ENCODE data around the gene C2orf69.

Gene C2orf69, protein sequence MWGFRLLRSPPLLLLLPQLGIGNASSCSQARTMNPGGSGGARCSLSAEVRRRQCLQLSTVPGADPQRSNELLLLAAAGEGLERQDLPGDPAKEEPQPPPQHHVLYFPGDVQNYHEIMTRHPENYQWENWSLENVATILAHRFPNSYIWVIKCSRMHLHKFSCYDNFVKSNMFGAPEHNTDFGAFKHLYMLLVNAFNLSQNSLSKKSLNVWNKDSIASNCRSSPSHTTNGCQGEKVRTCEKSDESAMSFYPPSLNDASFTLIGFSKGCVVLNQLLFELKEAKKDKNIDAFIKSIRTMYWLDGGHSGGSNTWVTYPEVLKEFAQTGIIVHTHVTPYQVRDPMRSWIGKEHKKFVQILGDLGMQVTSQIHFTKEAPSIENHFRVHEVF

GRCh38 chr2:199911052-199911876 is at the start of gene C2orf69:
C2orf69 (plus strand) TSS chr2:199911293; CDS start chr2:199911439, 146 bp downstream.
- peak within 1 kb of the TSS; percentile 99 for H3K4me3 ChIP-seq (ENCODE audit: low read depth, low read length)
- peak; percentile 99 for DNase-seq (ENCODE audit: low read depth)

GRCh38 chr2:199862788-199863187 is 48.3 kb upstream of the C2orf69 start:
- no peak overlapping the region for H3K4me3 ChIP-seq (ENCODE audit: low read depth, low read length)
- no peak for DNase-seq (ENCODE audit: low read depth)
- TF ChIP-seq CTCF (IDR thresholded peaks at IDR 0.05; ENCODE audit: insufficient read depth, low read depth, low read length, missing control alignments) = no peak

More at GRCh38 chr2:199911052-199911876, at the start of gene C2orf69:
- TF ChIP-seq CTCF (IDR thresholded peaks at IDR 0.05; ENCODE audit: insufficient read depth, low read depth, low read length, missing control alignments) = no peak

GRCh38 chr2:199865905-199866304 is 45.2 kb upstream of the C2orf69 start:
- H3K4me3 ChIP-seq (ENCODE audit: low read depth, low read length) = no peak overlapping the region
- TF ChIP-seq CTCF (IDR thresholded peaks at IDR 0.05; ENCODE audit: insufficient read depth, low read depth, low read length, missing control alignments) = no peak
- no peak for DNase-seq (ENCODE audit: low read depth)

DNA sequence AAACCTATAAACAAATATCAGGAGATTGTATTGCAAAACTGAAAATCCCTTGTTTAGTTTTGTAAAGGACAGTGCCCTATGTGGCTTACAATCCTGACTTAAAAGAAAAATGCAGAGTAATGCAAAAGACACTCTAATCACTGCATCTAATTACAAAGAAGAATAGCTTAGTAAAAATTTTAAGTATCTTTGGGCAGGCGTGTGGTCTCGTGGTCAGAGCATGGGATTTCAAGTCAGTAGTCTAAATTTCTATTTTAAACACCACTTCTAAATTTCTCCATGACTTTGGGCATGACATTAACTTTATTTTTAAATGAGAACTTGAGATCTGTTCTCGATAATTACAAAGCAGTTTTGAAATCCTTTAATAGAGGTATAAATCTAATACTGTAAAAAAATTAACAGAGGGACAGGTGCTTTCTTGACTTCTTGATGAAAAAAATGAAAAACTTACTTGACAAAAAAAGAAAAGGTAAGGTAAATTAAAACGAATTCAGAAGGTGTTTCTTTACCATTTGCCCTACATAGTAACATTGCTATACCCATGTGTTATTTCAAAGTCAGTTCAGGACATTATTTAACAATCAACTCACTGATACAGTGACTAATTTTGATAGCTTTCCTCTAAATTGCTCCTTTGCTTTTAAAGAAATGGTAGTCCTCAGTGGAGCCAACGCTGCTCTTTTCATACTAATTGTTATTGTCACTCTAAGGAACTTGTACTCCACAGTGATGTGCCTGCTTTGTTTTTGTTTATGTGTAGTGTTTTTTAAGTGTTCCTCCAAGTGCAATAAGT is 42.5 kb upstream of the C2orf69 start:
- no peak for DNase-seq (ENCODE audit: low read depth)
- TF ChIP-seq CTCF (IDR thresholded peaks at IDR 0.05; ENCODE audit: insufficient read depth, low read depth, low read length, missing control alignments) = no peak
- no peak overlapping the region for H3K4me3 ChIP-seq (ENCODE audit: low read depth, low read length)

DNA sequence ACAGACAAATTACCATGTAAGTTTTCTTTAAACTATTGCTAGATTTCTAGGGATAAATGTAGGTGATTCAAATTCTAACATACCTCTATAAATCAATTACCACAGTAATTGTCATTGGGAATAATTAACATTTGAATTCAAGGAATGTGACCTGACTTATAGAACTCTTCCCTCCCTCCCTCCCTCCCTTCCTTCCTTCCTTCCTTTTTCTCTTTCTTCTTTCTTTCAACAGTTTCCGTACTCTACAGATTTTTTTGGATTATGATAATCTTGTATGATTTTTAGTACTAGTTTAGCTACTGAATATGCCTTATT is 41.9 kb upstream of the C2orf69 start:
- no peak for TF ChIP-seq CTCF (IDR thresholded peaks at IDR 0.05; ENCODE audit: insufficient read depth, low read depth, low read length, missing control alignments)
- no peak for DNase-seq (ENCODE audit: low read depth)
- no peak overlapping the region for H3K4me3 ChIP-seq (ENCODE audit: low read depth, low read length)

- H3K4me3 ChIP-seq (ENCODE audit: low read depth, low read length) = no peak overlapping the region
- TF ChIP-seq CTCF (IDR thresholded peaks at IDR 0.05; ENCODE audit: insufficient read depth, low read depth, low read length, missing control alignments) = no peak
- DNase-seq (ENCODE audit: low read depth) = no peak
Measured at GRCh38 chr2:199869653-199870052, 41.4 kb upstream of the C2orf69 start.

Measured in GM12865 (cell line).